AG09309 (cell line): ENCODE results near the gene CDC26.
"Not testable (repeated sequence)": the region's sequence is repeated elsewhere in the genome, so short reads cannot be mapped to it uniquely, and the experiment has no call there.

Experiments used
- DNase-seq: peaks from one replicate; pipeline ENCODE4 v3.0.0-alpha.2; 2010; ENCODE audit warnings: low read depth
- H3K4me3 ChIP-seq: 2 replicates; pipeline ENCODE4 v1.5.1; 2011; ENCODE audit warnings: mild to moderate bottlenecking, low read depth, low read length, moderate library complexity; ENCODE audit not compliant: control insufficient read depth
- CTCF ChIP-seq: IDR thresholded peaks from 2 replicates; pipeline ENCODE4 v1.5.1; 2011; ENCODE audit warnings: mild to moderate bottlenecking, low read depth, low read length, inconsistent platforms; ENCODE audit not compliant: insufficient read depth, control insufficient read depth; ENCODE audit errors: missing control alignments

The CDC26 gene

DNA sequence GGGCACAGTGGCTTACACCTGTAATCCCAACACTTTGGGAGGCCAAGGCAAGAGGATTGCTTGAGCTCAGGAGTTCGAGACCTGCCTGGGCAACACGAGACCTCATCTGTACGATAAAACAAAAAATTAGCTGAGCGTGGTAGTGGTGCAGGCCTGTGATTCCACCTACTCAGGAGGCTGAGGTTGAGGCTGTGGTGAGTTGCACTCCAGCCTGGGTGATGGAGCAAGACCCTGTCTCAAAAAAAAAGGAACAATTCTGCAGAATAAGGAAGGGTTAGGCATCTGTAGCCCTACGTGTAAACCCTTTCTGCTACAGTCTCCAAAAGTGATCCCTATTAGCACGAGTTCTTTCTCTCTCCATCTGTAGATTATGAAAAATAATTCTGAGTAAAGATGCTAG lies 19.9 kb downstream of the CDC26 start:
- no peak overlapping the region for H3K4me3 ChIP-seq
- TF ChIP-seq CTCF = no peak
- DNase-seq = no peak

DNA sequence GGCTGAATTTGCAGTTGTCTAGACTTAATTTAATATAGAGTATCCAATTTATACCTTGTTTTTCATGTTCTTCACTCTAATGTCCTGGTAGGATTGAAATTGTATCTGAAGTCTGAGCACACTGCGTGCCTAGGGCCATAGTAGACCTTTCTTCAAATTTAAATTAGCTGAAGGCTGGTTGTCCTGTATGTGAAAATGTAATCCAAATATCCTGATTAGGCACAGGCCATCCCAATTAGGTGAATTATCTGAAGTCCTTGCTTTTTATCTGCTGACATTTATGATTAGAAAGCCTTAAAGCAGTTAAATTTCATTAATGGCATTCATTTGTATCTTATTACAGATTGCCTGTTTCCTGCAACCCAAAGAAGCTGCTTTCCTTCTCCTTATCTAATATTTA lies 20.4 kb downstream of the CDC26 start:
- no peak overlapping the region for H3K4me3 ChIP-seq
- no peak for TF ChIP-seq CTCF
- no peak for DNase-seq

GRCh38 chr9:113250807-113251206 lies 24.6 kb downstream of the CDC26 start:
- TF ChIP-seq CTCF = no peak
- no peak for DNase-seq
- no peak overlapping the region for H3K4me3 ChIP-seq

GRCh38 chr9:113249661-113250060 lies 25.7 kb downstream of the CDC26 start:
- not testable (repeated sequence) for DNase-seq, H3K4me3 ChIP-seq

DNA sequence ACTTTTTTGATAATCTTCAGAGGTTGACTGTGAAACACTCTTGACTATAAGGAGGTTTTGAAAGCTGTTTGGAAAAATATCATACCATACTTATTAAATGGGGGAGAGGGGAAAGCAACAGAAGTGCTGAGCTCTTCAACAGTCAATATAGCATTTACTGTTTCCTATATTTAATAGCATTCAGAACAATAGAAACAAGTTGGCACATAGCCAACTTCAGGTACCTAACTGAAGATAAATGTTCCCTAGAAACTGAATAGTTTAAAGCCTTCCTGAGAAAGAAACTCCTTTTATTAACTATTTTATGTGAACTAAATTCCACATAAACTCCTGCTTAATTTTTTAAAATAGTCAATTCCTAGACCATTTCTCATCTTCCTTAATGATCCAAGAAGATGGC lies 27.7 kb downstream of the CDC26 start:
- H3K4me3 ChIP-seq = no peak overlapping the region
- no peak for TF ChIP-seq CTCF
- DNase-seq = no peak

GRCh38 chr9:113246928-113247327 lies 28.4 kb downstream of the CDC26 start:
- no peak for TF ChIP-seq CTCF
- H3K4me3 ChIP-seq = no peak overlapping the region
- DNase-seq = no peak

- no peak for DNase-seq
- no peak for TF ChIP-seq CTCF
- no peak overlapping the region for H3K4me3 ChIP-seq
These were observed 29.5 kb downstream of the CDC26 start for GRCh38 chr9:113245894-113246293.
